ENCODE data around the gene ARSG. TPM values are rescaled to one million over a fixed set of nuclear protein-coding genes. Genes with fewer than 3 reads are reported as not detected.

Gene ARSG
- total and polyA plus RNA-seq, 12 donors: 0.95 to 6.2 (median 3.5) TPM

DNA sequence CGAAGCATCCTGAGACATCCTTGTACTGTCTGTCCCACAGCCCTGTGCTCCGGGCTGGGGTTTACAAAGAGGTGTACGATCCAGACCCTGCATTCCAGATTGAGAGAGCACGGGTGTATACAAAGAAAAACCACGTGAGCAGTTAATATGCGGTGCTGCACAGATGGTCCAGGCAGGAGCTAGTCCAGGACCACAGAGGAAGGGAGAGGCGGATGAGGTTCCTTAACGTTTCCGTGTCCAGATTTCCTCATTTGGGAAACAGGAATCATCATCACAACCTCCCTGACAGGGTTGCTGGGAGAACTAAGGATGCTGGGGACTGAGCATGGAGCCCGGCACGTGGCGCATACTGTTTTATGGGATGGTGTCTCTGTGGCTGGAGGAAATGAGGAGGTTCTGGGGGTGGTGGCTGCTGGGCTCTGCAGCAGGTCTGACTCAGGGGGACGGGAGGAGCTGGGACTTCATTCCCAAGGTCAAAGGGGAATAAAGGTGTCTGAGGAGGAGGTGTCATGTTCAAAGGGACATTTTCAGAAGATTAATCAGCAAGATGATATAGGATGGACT is 139.8 kb downstream of the ARSG start:
- DNase-seq (no peak), ATAC-seq (peak in 3 of 8 donors; percentile 6 to 56 (median 23))
- Histone ChIP-seq H3K4me3 (no peak overlapping the region), H3K27ac (peak overlapping the region in 4 of 10 donors; percentile 36 to 60 (median 44)), H3K36me3 (peaks cover 0 to 100% (median 88%) of the 10 kb centered on the region in 9 donors), H3K4me1 (peaks cover 0 to 31% (median 14%) of the 10 kb centered on the region in 9 donors), H3K27me3 (no peaks in the 10 kb centered on the region), H3K9me3 (no peaks in the 10 kb centered on the region)
- intact Hi-C loops (cut with DNase I): loop anchor here in 5 of 10 donors (5.0 to 10.0 kb wide), 3 partner anchors 76 to 166 kb away; no protein-coding TSS in a partner anchor
- TF ChIP-seq, protein P1, sequence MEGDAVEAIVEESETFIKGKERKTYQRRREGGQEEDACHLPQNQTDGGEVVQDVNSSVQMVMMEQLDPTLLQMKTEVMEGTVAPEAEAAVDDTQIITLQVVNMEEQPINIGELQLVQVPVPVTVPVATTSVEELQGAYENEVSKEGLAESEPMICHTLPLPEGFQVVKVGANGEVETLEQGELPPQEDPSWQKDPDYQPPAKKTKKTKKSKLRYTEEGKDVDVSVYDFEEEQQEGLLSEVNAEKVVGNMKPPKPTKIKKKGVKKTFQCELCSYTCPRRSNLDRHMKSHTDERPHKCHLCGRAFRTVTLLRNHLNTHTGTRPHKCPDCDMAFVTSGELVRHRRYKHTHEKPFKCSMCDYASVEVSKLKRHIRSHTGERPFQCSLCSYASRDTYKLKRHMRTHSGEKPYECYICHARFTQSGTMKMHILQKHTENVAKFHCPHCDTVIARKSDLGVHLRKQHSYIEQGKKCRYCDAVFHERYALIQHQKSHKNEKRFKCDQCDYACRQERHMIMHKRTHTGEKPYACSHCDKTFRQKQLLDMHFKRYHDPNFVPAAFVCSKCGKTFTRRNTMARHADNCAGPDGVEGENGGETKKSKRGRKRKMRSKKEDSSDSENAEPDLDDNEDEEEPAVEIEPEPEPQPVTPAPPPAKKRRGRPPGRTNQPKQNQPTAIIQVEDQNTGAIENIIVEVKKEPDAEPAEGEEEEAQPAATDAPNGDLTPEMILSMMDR (IDR thresholded peaks at IDR 0.05): no peak
- 69 to 77% methylated on average over 13 of the region's 13 CpGs for whole genome bisulfite sequencing, 2 donors

DNA sequence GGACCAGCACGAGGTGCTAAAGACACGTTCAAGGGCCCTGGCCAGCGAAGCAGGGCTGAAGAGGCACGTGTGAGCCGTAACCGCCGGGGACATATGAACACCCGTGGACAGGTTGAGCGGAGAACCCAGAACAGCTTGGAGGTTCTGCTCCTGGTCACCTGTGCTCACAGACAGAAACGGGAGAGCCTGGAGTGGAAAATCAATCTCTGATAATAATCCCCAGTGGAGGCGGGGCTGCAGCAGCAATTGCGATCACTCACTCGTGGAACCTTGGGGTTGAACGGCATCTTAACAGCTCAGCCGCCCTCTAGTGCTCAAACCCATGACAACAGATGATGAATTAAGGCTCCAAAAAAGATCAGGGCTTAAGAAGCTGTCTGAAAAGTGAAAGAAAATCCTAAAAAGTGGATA is 140.4 kb downstream of the ARSG start:
- H3K9me3 ChIP-seq: no peaks in the 10 kb centered on the region
- TF ChIP-seq, protein P1 (IDR thresholded peaks at IDR 0.05): peak in 5 of 9 donors; percentile 22 to 34 (median 31)
- H3K27me3 ChIP-seq: no peaks in the 10 kb centered on the region
- 62 to 68% methylated on average over 15 of the region's 15 CpGs for WGBS, 2 donors
- H3K27ac ChIP-seq: peak overlapping the region in 4 of 10 donors; percentile 36 to 60 (median 44)
- peaks cover 0 to 96% (median 83%) of the 10 kb centered on the region in 9 donors for H3K36me3 ChIP-seq
- no peak overlapping the region for H3K4me3 ChIP-seq
- H3K4me1 ChIP-seq: peaks cover 0 to 36% (median 19%) of the 10 kb centered on the region in 9 donors
- intact Hi-C loops (cut with DNase I): loop anchor here in 5 of 10 donors (5.0 to 10.0 kb wide), 3 partner anchors 77 to 167 kb away; no protein-coding TSS in a partner anchor
- ATAC-seq (peak in 1 of 8 donors; percentile 8), DNase-seq (no peak)

DNA sequence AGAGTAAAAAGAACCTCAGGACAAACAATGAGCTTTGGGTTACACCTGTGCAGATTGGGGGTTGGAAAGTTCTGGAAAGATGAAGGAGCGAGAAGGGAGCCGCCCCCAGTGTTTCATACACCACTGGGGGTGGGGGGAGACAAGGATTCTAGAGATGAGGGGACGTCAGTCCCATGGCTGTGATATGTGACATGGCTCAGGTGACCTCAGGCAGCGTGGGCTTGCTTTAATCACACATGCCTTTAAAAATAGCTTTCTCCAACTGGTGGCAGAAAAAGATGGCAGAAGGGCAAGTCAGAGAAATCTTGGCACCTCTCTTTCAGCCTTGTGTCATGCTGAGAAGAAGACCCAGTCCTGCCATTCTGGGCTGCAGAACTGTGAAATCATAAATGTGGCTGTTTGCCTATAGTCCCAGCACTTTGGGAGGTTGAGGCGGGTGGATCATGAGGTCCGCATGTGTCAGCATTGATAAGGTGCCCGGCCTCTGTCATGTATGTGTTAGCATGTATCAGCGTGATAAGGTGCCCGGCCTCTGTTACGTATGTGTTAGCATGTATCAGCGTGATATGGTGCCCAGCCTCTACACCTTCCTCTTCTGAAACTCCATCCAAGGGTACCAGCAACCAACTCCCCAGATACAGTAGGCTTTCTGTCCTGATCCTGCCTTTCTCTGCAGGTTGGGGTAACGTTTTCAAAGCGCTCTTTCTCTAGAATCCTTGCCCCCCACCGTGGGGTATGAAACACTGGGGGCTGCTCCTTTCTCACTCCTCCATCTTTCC is 141.0 kb downstream of the ARSG start:
- peak overlapping the region in 4 of 10 donors; percentile 36 to 60 (median 44) for H3K27ac ChIP-seq
- H3K4me3 ChIP-seq: no peak overlapping the region
- peak in 3 of 8 donors; percentile 21 to 27 (median 26) for ATAC-seq
- DNase-seq: no peak
- peaks cover 0 to 92% (median 78%) of the 10 kb centered on the region in 9 donors for H3K36me3 ChIP-seq
- peaks cover 0 to 42% (median 21%) of the 10 kb centered on the region in 9 donors for H3K4me1 ChIP-seq
- H3K9me3 ChIP-seq: no peaks in the 10 kb centered on the region
- no peaks in the 10 kb centered on the region for H3K27me3 ChIP-seq
- 88 to 90% methylated on average over 14 of the region's 14 CpGs for WGBS, 2 donors
- TF ChIP-seq, protein P1 (IDR thresholded peaks at IDR 0.05): no peak
- intact Hi-C loops (cut with DNase I): loop anchor here in 5 of 10 donors (5.0 to 10.0 kb wide), 3 partner anchors 77 to 167 kb away; no protein-coding TSS in a partner anchor

DNA sequence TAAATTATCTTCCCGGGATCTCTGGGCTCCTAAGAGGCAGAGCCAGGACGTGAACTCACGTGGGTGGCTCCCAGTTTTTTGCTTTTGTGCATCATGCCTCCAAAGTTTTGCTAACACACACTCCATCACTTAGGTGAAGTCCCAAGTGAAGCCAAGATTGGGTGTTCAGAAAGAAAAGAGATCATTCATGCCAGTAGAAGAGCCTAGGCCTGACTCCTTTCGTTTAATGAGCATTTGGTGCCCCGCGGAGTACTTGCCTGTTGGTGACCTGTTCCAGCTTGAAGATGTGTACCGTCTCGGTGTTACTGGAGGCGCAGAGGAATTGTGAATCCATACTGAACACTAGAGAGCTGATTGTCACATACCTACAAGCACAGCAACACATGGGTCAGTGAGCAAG is 141.9 kb downstream of the ARSG start:
- H3K27ac ChIP-seq: peak overlapping the region in 3 of 10 donors; percentile 21 to 65 (median 31)

More for the DNA sequence above, 141.9 kb downstream of the ARSG start:
- peaks cover 0 to 83% (median 69%) of the 10 kb centered on the region in 9 donors for H3K36me3 ChIP-seq
- no peak for ATAC-seq
- TF ChIP-seq, protein P1 (IDR thresholded peaks at IDR 0.05): no peak
- intact Hi-C loops (cut with DNase I): loop anchor here in 5 of 10 donors (5.0 to 10.0 kb wide), 3 partner anchors 78 to 168 kb away; no protein-coding TSS in a partner anchor
- H3K9me3 ChIP-seq: no peaks in the 10 kb centered on the region
- no peak overlapping the region for H3K4me3 ChIP-seq
- H3K27me3 ChIP-seq: no peaks in the 10 kb centered on the region
- DNase-seq: no peak
- peaks cover 3 to 51% (median 31%) of the 10 kb centered on the region in 9 donors for H3K4me1 ChIP-seq
- 93 to 95% methylated on average over 9 of the region's 9 CpGs for WGBS, 2 donors
